ENCODE measurements around the gene PTPRD.

- TF ChIP-seq, protein P1, sequence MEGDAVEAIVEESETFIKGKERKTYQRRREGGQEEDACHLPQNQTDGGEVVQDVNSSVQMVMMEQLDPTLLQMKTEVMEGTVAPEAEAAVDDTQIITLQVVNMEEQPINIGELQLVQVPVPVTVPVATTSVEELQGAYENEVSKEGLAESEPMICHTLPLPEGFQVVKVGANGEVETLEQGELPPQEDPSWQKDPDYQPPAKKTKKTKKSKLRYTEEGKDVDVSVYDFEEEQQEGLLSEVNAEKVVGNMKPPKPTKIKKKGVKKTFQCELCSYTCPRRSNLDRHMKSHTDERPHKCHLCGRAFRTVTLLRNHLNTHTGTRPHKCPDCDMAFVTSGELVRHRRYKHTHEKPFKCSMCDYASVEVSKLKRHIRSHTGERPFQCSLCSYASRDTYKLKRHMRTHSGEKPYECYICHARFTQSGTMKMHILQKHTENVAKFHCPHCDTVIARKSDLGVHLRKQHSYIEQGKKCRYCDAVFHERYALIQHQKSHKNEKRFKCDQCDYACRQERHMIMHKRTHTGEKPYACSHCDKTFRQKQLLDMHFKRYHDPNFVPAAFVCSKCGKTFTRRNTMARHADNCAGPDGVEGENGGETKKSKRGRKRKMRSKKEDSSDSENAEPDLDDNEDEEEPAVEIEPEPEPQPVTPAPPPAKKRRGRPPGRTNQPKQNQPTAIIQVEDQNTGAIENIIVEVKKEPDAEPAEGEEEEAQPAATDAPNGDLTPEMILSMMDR (conservative IDR thresholded peaks at IDR 0.05; ENCODE audit: low read depth in 2 of 2): no peak
- TF ChIP-seq POLR2AphosphoS5 (IDR thresholded peaks at IDR 0.05; ENCODE audit: low read depth) (no peak), CREB1 (CRISPR knock-in tag; IDR thresholded peaks at IDR 0.05; ENCODE audit: low read depth) (no peak), REST (IDR thresholded peaks at IDR 0.05; ENCODE audit: unreplicated experiment) (no peak), ZNF331 (CRISPR knock-in tag; IDR thresholded peaks at IDR 0.05; ENCODE audit: low read depth) (no peak), EZH2 (IDR thresholded peaks at IDR 0.05; ENCODE audit: low read depth, unreplicated experiment) (no peak), EZH2phosphoT487 (IDR thresholded peaks at IDR 0.05; ENCODE audit: unreplicated experiment) (no peak)
These were observed 2192.4 kb downstream of the PTPRD start for GRCh38 chr9:8420416-8420815.
